Measurements from ENCODE around the gene LRIG3. TPM values are rescaled to one million over a fixed set of nuclear protein-coding genes. Genes with fewer than 3 reads are reported as not detected.

LRIG3 gene
- total and polyA plus RNA-seq, 2 of the 4 experiments (the other 2 are of a cell fraction), result 26.4 to 71.2 TPM

DNA sequence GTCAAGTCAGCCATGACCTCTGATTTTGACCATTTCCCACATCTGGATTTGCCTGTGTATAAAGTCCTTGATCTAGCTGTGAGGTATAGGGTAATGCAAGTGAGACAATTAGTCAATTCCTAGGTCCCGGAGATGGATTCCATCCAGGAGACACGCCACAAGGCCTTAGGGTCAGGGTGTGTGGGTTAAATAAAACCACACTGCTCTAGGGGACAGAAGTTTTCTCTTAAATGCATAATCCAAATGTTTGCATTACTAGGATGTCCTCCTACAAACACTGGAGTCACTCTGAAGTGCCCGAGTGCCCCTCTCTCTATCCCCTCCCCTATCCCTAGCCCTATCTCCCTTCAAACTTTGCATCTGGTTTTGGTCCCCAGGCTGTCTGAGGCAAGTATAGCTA, 26.8 kb downstream of the LRIG3 start:
- Histone ChIP-seq H3K4me3 (ENCODE audit: insufficient read depth, low read depth, low read length) (no peak overlapping the region), H2AK5ac (ENCODE audit: low read depth, low read length) (no peak overlapping the region), H3K4ac (ENCODE audit: low read depth, low read length) (no peak overlapping the region), H3K36me3 (ENCODE audit: control insufficient read depth, insufficient read depth, low read length) (peaks cover 18% of the 10 kb centered on the region), H4K5ac (ENCODE audit: low read depth, low read length) (no peak overlapping the region), H4K91ac (ENCODE audit: insufficient read depth, low read depth, low read length) (no peak overlapping the region), H3K9me3 (ENCODE audit: control insufficient read depth, insufficient read depth, low read length) (no peaks in the 10 kb centered on the region), H3K23ac (ENCODE audit: low read depth, low read length) (no peak overlapping the region), H4K20me1 (ENCODE audit: insufficient read depth, low read length) (peaks cover 47% of the 10 kb centered on the region), H3K14ac (replicated peaks; ENCODE audit: low read depth, low read length) (no peak overlapping the region), H2AK9ac (replicated peaks; ENCODE audit: low read depth, low read length, poor library complexity) (no peak overlapping the region), H3K9ac (ENCODE audit: low read depth, low read length) (no peak overlapping the region), H2AFZ (replicated peaks; ENCODE audit: low read length, poor library complexity) (no peak overlapping the region), H4K8ac (ENCODE audit: low read depth in 2 of 2, low read length in 2 of 2) (no peak overlapping the region; a peak in 1 of 4 replicates), H2BK20ac (ENCODE audit: low read depth, low read length) (no peak overlapping the region), H3K27ac (ENCODE audit: insufficient read depth, low read length) (no peak overlapping the region), H3K79me1 (ENCODE audit: low read depth in 1 of 2, low read length in 2 of 2) (peaks cover 31 to 51% of the 10 kb centered on the region in 2 experiments), H2BK15ac (ENCODE audit: low read depth, low read length) (no peak overlapping the region), H2BK5ac (ENCODE audit: low read depth, low read length, poor library complexity, severe bottlenecking) (no peak overlapping the region), H3K9me1 (ENCODE audit: insufficient read depth, low read length) (peaks cover 9% of the 10 kb centered on the region; the same call in 1 of the 2 replicates), H2BK120ac (ENCODE audit: low read depth, low read length) (no peak overlapping the region), H3K4me2 (ENCODE audit: low read depth, low read length) (no peak overlapping the region; the same call in 1 of the 2 replicates), H3K27me3 (ENCODE audit: control insufficient read depth, insufficient read depth, low read length) (no peaks in the 10 kb centered on the region), H3K4me1 (ENCODE audit: control insufficient read depth, insufficient read depth, low read length) (peaks cover 5% of the 10 kb centered on the region), H3K18ac (ENCODE audit: low read depth, low read length) (no peak overlapping the region), H3K56ac (ENCODE audit: extremely low read depth, insufficient read depth, low read length) (no peak overlapping the region)
- ATAC-seq (ENCODE audit: low read depth) (peak; percentile 73), DNase-seq (peak; percentile 61)
- no CpG with 5 or more reads among the region's 3 CpGs for WGBS, 2 experiments (ENCODE audit: extremely low coverage in 2 of 2, insufficient read length in 1 of 2)
- POLR2A ChIA-PET (ENCODE audit: unreplicated experiment), result no interaction called here
- TF ChIP-seq CHD1 (IDR thresholded peaks at IDR 0.05; ENCODE audit: low read depth, low read length) (no peak), RAD21 (IDR thresholded peaks at IDR 0.05; ENCODE audit: low read length) (no peak), RCOR1 (IDR thresholded peaks at IDR 0.05; ENCODE audit: insufficient replicate concordance, low read length) (no peak), MXI1 (IDR thresholded peaks at IDR 0.05; ENCODE audit: borderline replicate concordance, low read depth, low read length) (no peak), POLR2A (IDR thresholded peaks at IDR 0.05; ENCODE audit: low read depth, low read length) (no peak), FOS (IDR thresholded peaks at IDR 0.05; ENCODE audit: low read depth, low read length) (no peak), RFX5 (IDR thresholded peaks at IDR 0.05; ENCODE audit: low read depth, low read length) (no peak), BHLHE40 (IDR thresholded peaks at IDR 0.05; ENCODE audit: low read depth, low read length) (no peak)
- TF ChIP-seq, protein P1, sequence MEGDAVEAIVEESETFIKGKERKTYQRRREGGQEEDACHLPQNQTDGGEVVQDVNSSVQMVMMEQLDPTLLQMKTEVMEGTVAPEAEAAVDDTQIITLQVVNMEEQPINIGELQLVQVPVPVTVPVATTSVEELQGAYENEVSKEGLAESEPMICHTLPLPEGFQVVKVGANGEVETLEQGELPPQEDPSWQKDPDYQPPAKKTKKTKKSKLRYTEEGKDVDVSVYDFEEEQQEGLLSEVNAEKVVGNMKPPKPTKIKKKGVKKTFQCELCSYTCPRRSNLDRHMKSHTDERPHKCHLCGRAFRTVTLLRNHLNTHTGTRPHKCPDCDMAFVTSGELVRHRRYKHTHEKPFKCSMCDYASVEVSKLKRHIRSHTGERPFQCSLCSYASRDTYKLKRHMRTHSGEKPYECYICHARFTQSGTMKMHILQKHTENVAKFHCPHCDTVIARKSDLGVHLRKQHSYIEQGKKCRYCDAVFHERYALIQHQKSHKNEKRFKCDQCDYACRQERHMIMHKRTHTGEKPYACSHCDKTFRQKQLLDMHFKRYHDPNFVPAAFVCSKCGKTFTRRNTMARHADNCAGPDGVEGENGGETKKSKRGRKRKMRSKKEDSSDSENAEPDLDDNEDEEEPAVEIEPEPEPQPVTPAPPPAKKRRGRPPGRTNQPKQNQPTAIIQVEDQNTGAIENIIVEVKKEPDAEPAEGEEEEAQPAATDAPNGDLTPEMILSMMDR (conservative IDR thresholded peaks at IDR 0.05; ENCODE audit: low read depth, low read length), result no peak
- TF ChIP-seq, protein P2, sequence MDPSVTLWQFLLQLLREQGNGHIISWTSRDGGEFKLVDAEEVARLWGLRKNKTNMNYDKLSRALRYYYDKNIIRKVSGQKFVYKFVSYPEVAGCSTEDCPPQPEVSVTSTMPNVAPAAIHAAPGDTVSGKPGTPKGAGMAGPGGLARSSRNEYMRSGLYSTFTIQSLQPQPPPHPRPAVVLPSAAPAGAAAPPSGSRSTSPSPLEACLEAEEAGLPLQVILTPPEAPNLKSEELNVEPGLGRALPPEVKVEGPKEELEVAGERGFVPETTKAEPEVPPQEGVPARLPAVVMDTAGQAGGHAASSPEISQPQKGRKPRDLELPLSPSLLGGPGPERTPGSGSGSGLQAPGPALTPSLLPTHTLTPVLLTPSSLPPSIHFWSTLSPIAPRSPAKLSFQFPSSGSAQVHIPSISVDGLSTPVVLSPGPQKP (IDR thresholded peaks at IDR 0.05; ENCODE audit: borderline replicate concordance, low read depth, low read length), result no peak
- BruUV-seq (replicated peaks), result no TSS peak
- in situ Hi-C loops (cut with MboI; ENCODE audit: low sequenced_read_pairs) (loop anchor here (25.0 kb wide), 1 partner anchor 906 kb away; no protein-coding TSS in a partner anchor), dilution Hi-C loops (cut with HindIII; ENCODE audit: low sequenced_read_pairs, unreplicated experiment) (no loop called here), intact Hi-C loops (cut with micrococcal nuclease) (no loop called here)
- CTCF ChIA-PET, result interaction anchor here (1.1 kb wide), 1 partner anchor 36 kb away, joined by 3 read pairs; no protein-coding TSS in a partner anchor
